Caco-2 (cell line): ENCODE measurements around the gene HIPK2. TPM values are rescaled to one million over a fixed set of nuclear protein-coding genes. Genes with fewer than 3 reads are reported as not detected.
A peak's percentile ranks its signal among the peaks of the same experiment; 100 is the strongest.

ENCODE experiments used
- BruUV-seq: library from RNA; stranded (reverse); fragments of 400-500 nt; replicated peaks from 2 replicates; lab custom pipeline; 2021; lab: Mats Ljungman, UMichigan
- CTCF ChIA-PET: fragments of 300-600 bp; sonication (Branson Sonifier 250); formaldehyde crosslinking; loops from one replicate; lab custom pipeline; 2022; ENCODE audit warnings: antibody characterized with exemption; lab: Charles Lee
- POLR2A ChIA-PET: fragments of 300-600 bp; sonication (Branson Sonifier 250); formaldehyde crosslinking; loops from one replicate; lab custom pipeline; 2022; ENCODE audit warnings: antibody characterized with exemption; lab: Charles Lee
- DNase-seq, 2 experiments: peaks; one replicate each; pipeline versions ENCODE4 v3.0.0 to v3.0.0-alpha.2; 2020 to 2022
- H3K27me3 ChIP-seq: replicated peaks from 2 replicates; pipeline ENCODE4 v1.6.0; 2011; ENCODE audit warnings: low read length; ENCODE audit not compliant: control insufficient read depth, insufficient read depth
- H3K36me3 ChIP-seq: 2 replicates; pipeline ENCODE4 v1.5.1; 2011; ENCODE audit warnings: low read length; ENCODE audit not compliant: control insufficient read depth, insufficient read depth
- H3K4me1 ChIP-seq: fragments of 250-450 bp; sonication (Bioruptor Pico); 2 replicates; pipeline ENCODE4 v1.5.1; 2020; ENCODE audit warnings: mild to moderate bottlenecking
- H3K4me3 ChIP-seq: 2 replicates; pipeline ENCODE4 v1.5.1; 2011; ENCODE audit warnings: low read depth, mild to moderate bottlenecking, control low read depth, low read length
- H3K9me3 ChIP-seq: fragments of 250-450 bp; sonication (Bioruptor Pico); 2 replicates; pipeline ENCODE4 v1.5.1; 2020; ENCODE audit warnings: mild to moderate bottlenecking, moderate library complexity
- H3K27ac Mint-ChIP-seq: one replicate; pipeline ENCODE4 v1.8.0; 2022; ENCODE audit warnings: mixed read lengths; ENCODE audit not compliant: unreplicated experiment
- H3K27me3 Mint-ChIP-seq: one replicate; pipeline ENCODE4 v1.8.0; 2022; ENCODE audit warnings: mixed read lengths; ENCODE audit not compliant: insufficient read depth, unreplicated experiment
- H3K36me3 Mint-ChIP-seq: one replicate; pipeline ENCODE4 v1.8.0; 2022; ENCODE audit warnings: mild to moderate bottlenecking, mixed read lengths; ENCODE audit not compliant: insufficient read depth, unreplicated experiment
- H3K4me1 Mint-ChIP-seq: one replicate; pipeline ENCODE4 v1.8.0; 2022; ENCODE audit warnings: low read depth, mixed read lengths; ENCODE audit not compliant: unreplicated experiment
- H3K4me3 Mint-ChIP-seq: one replicate; pipeline ENCODE4 v1.8.0; 2022; ENCODE audit warnings: mild to moderate bottlenecking, moderate library complexity, mixed read lengths; ENCODE audit not compliant: unreplicated experiment
- H3K9me3 Mint-ChIP-seq: one replicate; pipeline ENCODE4 v1.8.0; 2022; ENCODE audit warnings: mixed read lengths; ENCODE audit not compliant: unreplicated experiment
- CTCF ChIP-seq, 2 experiments: fragments of 200-600 bp in 1 of 2; IDR thresholded peaks; 1 replicate in 1 of 2; 2 replicates in 1 of 2; pipeline versions ENCODE4 v1.5.1 to v1.8.0; 2011 to 2022; ENCODE audit warnings: antibody characterized with exemption in 1 of 2, control low read depth in 1 of 2, inconsistent platforms in 1 of 2, low read depth in 1 of 2, low read length in 1 of 2, mild to moderate bottlenecking in 1 of 2, moderate library complexity in 1 of 2; ENCODE audit not compliant: insufficient read depth in 1 of 2, severe bottlenecking in 1 of 2, unreplicated experiment in 1 of 2
- intact Hi-C: fragments of 100-400 bp; cut with micrococcal nuclease; formaldehyde crosslinking; loops from one replicate; pipeline ENCODE4 v1.10.0; 2022; ENCODE audit not compliant: unreplicated experiment
- total RNA-seq: library from RNA; stranded (reverse); gene quantifications from 2 replicates; pipeline ENCODE4 v1.2.3, GENCODE V29; 2022

The HIPK2 gene
- total RNA-seq, 1 experiment from 2014 or later: 42.8 TPM

- Histone ChIP-seq H3K27me3 (no peaks in the 10 kb centered on the region), H3K4me1 (no peaks in the 10 kb centered on the region), H3K4me3 (no peak overlapping the region), H3K36me3 (peaks cover 3% of the 10 kb centered on the region; the same call in 1 of the 2 replicates), H3K9me3 (no peaks in the 10 kb centered on the region)
- H3K27ac Mint-ChIP-seq: peak overlapping the region; percentile 68
- POLR2A ChIA-PET: no interaction called here
- H3K9me3 Mint-ChIP-seq: no peaks in the 10 kb centered on the region
- TF ChIP-seq CTCF (IDR thresholded peaks at IDR 0.05; ENCODE audit: insufficient read depth in 1 of 2, low read depth in 1 of 2, low read length in 1 of 2, severe bottlenecking in 1 of 2, unreplicated experiment in 1 of 2): no peak
- no peaks in the 10 kb centered on the region for H3K27me3 Mint-ChIP-seq
- no peak overlapping the region for H3K4me3 Mint-ChIP-seq
- CTCF ChIA-PET: no interaction called here
- no TSS peak for BruUV-seq
- H3K36me3 Mint-ChIP-seq: peaks cover 5% of the 10 kb centered on the region
- no peak for DNase-seq
- H3K4me1 Mint-ChIP-seq: no peaks in the 10 kb centered on the region
- intact Hi-C loops: no loop called here
Observed at GRCh38 chr7:139713061-139713460, 64.7 kb downstream of the HIPK2 start.

GRCh38 chr7:139711991-139712743 is 65.6 kb downstream of the HIPK2 start:
- no peaks in the 10 kb centered on the region for H3K9me3 Mint-ChIP-seq
- H3K4me3 Mint-ChIP-seq: no peak overlapping the region
- BruUV-seq: no TSS peak
- no peaks in the 10 kb centered on the region for H3K27me3 ChIP-seq
- ChIA-PET CTCF (no interaction called here), POLR2A (no interaction called here)
- peak overlapping the region; percentile 68 for H3K27ac Mint-ChIP-seq
- H3K9me3 ChIP-seq: no peaks in the 10 kb centered on the region
- DNase-seq: no peak
- no peaks in the 10 kb centered on the region for H3K4me1 Mint-ChIP-seq
- peaks cover 3% of the 10 kb centered on the region; the same call in 1 of the 2 replicates for H3K36me3 ChIP-seq
- no peak for TF ChIP-seq CTCF (IDR thresholded peaks at IDR 0.05; ENCODE audit: insufficient read depth in 1 of 2, low read depth in 1 of 2, low read length in 1 of 2, severe bottlenecking in 1 of 2, unreplicated experiment in 1 of 2)
- H3K36me3 Mint-ChIP-seq: peaks cover 5% of the 10 kb centered on the region
- no peaks in the 10 kb centered on the region for H3K27me3 Mint-ChIP-seq
- intact Hi-C loops: no loop called here
- no peak overlapping the region for H3K4me3 ChIP-seq
- no peaks in the 10 kb centered on the region for H3K4me1 ChIP-seq

GRCh38 chr7:139710036-139710435 is 67.8 kb downstream of the HIPK2 start:
- Mint-ChIP-seq H3K27ac (no peak overlapping the region), H3K4me3 (no peak overlapping the region), H3K9me3 (no peaks in the 10 kb centered on the region), H3K4me1 (no peaks in the 10 kb centered on the region), H3K27me3 (no peaks in the 10 kb centered on the region), H3K36me3 (peaks cover 8% of the 10 kb centered on the region)
- Histone ChIP-seq H3K4me1 (no peaks in the 10 kb centered on the region), H3K27me3 (no peaks in the 10 kb centered on the region), H3K4me3 (no peak overlapping the region), H3K9me3 (no peaks in the 10 kb centered on the region), H3K36me3 (peaks cover 2% of the 10 kb centered on the region; the same call in 1 of the 2 replicates)
- no peak for DNase-seq
- no TSS peak for BruUV-seq
- TF ChIP-seq CTCF (IDR thresholded peaks at IDR 0.05; ENCODE audit: insufficient read depth in 1 of 2, low read depth in 1 of 2, low read length in 1 of 2, severe bottlenecking in 1 of 2, unreplicated experiment in 1 of 2): no peak
- intact Hi-C loops: no loop called here
- ChIA-PET CTCF (no interaction called here), POLR2A (no interaction called here)
